HG03039 (cell line): ENCODE data around the gene UEVLD.
A peak's percentile ranks its signal among the peaks of the same experiment; 100 is the strongest.

ENCODE experiments used
- ATAC-seq: cut with Tn5 transposase; IDR thresholded peaks from one replicate; pipeline ENCODE4 v1.9.1; 2021; ENCODE audit warnings: mild to moderate bottlenecking, moderate library complexity; ENCODE audit not compliant: unreplicated experiment

The UEVLD gene

DNA sequence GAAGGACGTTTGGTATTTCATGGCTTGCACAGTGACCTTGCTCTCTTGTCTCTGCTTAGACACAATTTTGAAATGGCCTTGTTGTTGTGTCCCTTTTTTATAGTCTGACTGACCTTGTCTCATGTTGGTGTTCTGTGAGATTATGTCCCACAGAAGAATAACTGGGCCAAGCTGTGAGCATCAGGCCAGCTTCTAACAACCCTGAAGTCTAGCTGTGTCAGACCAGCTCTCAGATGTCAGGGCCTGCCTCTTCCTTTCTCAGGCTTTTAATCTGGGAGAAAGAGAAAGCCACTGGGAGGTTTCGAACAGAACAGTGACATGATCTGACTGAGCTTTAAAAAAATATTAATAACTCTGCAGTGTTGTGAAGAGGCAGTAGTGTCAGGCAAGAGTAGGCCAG, 2.0 kb upstream of the UEVLD start:
- no peak for ATAC-seq

- ATAC-seq, result no peak
Measured at GRCh38 chr11:18581825-18582224, 6.7 kb downstream of the UEVLD start.

GRCh38 chr11:18580113-18580766, 8.3 kb downstream of the UEVLD start:
- no peak for ATAC-seq

GRCh38 chr11:18578975-18579598, 9.4 kb downstream of the UEVLD start:
- ATAC-seq, result no peak

DNA sequence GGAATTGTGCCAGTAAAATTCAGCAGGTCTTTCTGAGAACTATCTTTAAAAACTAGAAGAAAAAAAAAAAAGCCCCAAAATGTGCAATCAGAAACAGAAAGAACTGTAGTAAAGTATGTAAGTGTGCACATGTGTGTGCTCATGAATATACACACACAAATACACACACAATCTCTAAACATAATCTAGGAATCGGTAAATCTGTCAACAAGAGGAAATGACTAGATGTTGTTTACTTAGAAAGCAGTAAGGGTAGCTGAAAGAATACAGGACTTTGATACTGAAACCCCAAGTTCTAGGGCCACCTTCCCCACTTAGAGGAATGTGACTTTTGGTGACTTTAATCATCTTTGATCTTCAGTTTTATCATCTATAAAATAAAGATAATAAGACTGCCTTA, 13.2 kb downstream of the UEVLD start:
- ATAC-seq, result no peak

DNA sequence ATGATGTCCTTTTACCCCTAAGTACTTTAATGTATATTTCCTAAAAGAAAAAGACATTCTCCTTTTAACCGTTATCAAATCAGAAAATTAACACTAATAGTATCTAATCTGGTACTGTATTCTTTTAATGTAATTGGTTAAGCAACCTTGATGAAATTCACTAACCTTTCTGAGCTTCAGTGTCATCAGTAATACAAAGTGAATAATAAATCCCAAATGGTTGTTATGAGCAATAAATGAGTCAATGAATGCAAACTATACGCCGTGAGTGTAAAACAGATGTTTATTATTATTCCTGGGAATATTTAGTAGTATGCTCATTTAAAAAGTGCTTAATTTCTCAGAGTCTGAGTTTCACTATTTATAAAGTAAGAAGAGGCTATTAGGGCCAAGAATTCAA, 21.5 kb downstream of the UEVLD start:
- ATAC-seq, result no peak

DNA sequence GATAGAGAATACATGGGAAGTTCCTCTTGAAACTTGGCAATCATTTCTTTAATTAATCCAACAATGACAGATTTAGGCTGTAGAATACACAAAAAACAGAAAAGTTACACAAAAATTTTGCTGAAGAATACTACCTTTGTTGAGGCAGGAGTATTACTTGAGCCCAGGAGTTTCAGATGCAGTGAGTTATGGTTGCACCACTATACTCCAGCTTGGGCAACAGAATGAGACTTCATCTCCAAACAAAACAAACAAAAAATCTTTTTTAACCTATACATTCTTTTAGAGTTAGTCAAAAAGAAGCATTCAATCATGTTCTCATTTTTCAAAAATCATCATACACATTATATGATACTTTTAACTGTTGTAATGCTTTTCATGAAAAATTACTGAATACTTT, 22.1 kb downstream of the UEVLD start:
- ATAC-seq, result no peak

DNA sequence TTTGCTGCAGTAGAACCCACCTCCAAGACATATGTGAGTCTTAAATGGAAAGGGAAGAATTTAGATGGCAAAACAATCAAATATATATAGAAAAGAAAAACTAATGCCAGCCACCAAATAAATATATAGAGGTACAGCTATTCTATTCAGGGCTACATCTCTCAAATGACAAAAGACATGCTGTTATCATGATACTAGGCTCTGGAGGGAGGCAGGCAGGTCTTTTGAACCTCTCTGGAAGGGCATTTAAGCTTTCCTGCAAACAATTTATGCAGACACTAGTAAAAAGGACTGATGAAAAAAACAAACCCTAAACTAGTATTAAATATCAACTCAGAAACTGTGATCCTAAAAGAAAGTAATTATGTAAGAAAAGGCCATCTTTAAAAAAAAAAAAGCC, 24.4 kb downstream of the UEVLD start:
- no peak for ATAC-seq

GRCh38 chr11:18563090-18563730, 25.3 kb downstream of the UEVLD start:
- no peak for ATAC-seq

DNA sequence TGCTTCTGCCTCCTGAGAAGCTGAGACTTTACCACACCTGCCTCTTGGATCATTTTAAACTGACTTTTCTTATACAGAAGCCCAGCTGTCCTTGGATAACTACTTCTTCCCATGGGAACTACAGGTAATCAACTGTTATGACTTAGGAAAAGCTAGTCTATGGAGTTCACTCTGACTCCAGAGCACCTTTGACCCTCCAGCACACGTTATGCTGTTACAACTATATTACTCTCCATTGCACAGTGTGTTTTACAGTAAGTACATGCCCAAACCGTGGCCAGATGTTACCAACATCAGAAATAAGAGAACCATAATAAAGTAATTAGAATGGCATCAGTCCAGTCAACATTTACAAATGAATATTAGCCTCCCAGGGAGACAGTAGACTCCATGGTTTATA, 40.5 kb downstream of the UEVLD start:
- no peak for ATAC-seq

- no peak for ATAC-seq
Measured at GRCh38 chr11:18540207-18541009, 48.1 kb downstream of the UEVLD start.

DNA sequence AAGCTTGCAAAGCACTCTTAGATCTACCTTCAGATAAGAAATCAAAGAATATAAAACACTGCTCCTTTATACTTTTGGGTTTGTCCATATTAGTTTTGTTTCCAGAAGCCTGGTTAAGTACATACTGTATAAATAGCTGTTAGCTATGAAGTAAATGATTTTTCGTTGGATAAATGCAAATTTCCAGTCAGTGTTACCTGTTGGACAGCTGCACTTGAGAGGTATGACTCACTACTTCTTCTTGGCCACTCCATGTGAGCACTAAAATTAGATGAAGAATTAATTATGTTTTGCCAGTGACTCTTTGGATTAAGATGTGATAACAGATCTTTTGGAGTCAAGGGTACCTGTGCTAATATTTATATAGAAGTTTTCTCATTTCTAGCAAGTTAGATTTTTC, 52.3 kb downstream of the UEVLD start:
- ATAC-seq, result no peak

GRCh38 chr11:18534245-18534644, 54.3 kb downstream of the UEVLD start:
- ATAC-seq, result no peak

GRCh38 chr11:18533365-18533764, 55.2 kb downstream of the UEVLD start:
- ATAC-seq, result no peak

DNA sequence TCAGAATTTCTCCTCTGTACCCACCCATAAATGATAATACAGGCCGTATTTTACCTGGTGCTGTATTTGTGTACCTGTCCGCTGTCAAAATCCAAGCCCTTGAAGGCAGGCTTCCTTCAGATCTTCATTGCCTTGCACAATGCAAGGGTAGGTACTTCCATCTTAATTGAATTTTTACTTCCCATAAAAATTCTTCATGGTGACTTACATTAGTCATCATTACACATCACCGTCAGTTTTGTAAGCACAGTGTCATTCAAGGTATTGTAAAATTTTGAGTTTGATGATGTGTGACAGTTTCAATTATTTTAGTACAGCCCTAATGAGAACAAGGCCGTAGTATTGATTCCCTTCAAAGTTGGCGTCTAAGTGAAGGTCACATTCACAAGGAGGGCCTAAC, 61.0 kb downstream of the UEVLD start:
- ATAC-seq, result no peak

GRCh38 chr11:18526521-18527296, 61.8 kb downstream of the UEVLD start, which contains the start of gene TSG101:
Gene TSG101 (minus strand): TSS chr11:18526942. CDS start chr11:18526816, 126 bp downstream.
- ATAC-seq, result peak; percentile 97

DNA sequence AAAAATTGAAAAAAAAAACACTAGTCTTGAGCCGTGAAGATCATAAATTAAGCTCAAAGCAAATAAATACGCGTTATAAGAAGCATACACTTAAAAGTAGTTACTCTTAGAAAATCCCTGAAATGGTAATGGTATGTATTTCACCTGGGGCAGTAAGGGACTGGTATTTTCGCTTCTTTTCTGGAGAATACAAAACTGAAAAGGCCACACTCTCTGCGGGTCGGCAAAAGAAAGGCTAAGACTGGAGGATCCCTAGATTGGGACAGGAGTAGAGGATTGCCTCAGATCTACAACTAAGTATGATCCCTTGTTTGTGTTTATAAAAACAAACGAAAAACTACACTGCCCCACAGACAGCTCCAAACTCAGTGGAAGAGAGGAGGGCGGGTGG, 62.4 kb downstream of the UEVLD start:
- ATAC-seq, result no peak

- ATAC-seq, result no peak
Measured at GRCh38 chr11:18524248-18524647, 64.3 kb downstream of the UEVLD start.

- no peak for ATAC-seq
Measured at GRCh38 chr11:18523084-18523483, 65.5 kb downstream of the UEVLD start.

GRCh38 chr11:18522388-18522787, 66.1 kb downstream of the UEVLD start:
- no peak for ATAC-seq

GRCh38 chr11:18521122-18521521, 67.4 kb downstream of the UEVLD start:
- no peak for ATAC-seq
